Right atrium auricular region (tissue), 2 donors: ENCODE measurements around the gene NELL1. TPM values are rescaled to one million over a fixed set of nuclear protein-coding genes. Genes with fewer than 3 reads are reported as not detected.

ENCODE experiments used
- DNase-seq: peaks from one replicate; pipeline ENCODE4 v3.0.0-alpha.2; 2019; ENCODE audit warnings: low spot score
- H3K27ac ChIP-seq, 2 donors: fragments of 200-600 bp; sonication (generic); 1 replicate in 1 of 2; 2 replicates in 1 of 2; pipeline ENCODE4 v1.5.1; 2016 to 2019
- H3K27me3 ChIP-seq, 2 donors: fragments of 200-600 bp; sonication (generic); one replicate each; pipeline versions ENCODE4 v1.5.1 to v1.6.0; 2017 to 2019
- H3K36me3 ChIP-seq: fragments of 200-600 bp; sonication (generic); one replicate; pipeline ENCODE4 v1.5.1; 2016
- H3K4me1 ChIP-seq, 2 donors: fragments of 200-600 bp; sonication (generic); one replicate each; pipeline versions ENCODE4 v1.5.1 to v1.6.0; 2017 to 2019
- H3K4me3 ChIP-seq, 2 donors: fragments of 200-600 bp; sonication (generic); 1 replicate in 1 of 2; 2 replicates in 1 of 2; pipeline ENCODE4 v1.5.1; 2017 to 2019; ENCODE audit warnings: mild to moderate bottlenecking in 1 of 2, moderate library complexity in 1 of 2
- H3K9me3 ChIP-seq, 2 donors: fragments of 200-600 bp; sonication (generic); one replicate each; pipeline ENCODE4 v1.5.1; 2019
- total RNA-seq, 2 donors: library from RNA; depleted of rRNA; stranded (reverse); fragments of >200 nt; gene quantifications; one replicate each; pipeline ENCODE4 v1.1.0, GENCODE V29; 2016
- TF ChIP-seq, protein P1 (sequence below), 2 donors: fragments of 200-600 bp; sonication (generic); IDR thresholded peaks; one replicate each; pipeline ENCODE4 v1.5.1; 2019; ENCODE audit warnings: antibody characterized with exemption in 2 of 2

NELL1 gene
- not detected for total RNA-seq

DNA sequence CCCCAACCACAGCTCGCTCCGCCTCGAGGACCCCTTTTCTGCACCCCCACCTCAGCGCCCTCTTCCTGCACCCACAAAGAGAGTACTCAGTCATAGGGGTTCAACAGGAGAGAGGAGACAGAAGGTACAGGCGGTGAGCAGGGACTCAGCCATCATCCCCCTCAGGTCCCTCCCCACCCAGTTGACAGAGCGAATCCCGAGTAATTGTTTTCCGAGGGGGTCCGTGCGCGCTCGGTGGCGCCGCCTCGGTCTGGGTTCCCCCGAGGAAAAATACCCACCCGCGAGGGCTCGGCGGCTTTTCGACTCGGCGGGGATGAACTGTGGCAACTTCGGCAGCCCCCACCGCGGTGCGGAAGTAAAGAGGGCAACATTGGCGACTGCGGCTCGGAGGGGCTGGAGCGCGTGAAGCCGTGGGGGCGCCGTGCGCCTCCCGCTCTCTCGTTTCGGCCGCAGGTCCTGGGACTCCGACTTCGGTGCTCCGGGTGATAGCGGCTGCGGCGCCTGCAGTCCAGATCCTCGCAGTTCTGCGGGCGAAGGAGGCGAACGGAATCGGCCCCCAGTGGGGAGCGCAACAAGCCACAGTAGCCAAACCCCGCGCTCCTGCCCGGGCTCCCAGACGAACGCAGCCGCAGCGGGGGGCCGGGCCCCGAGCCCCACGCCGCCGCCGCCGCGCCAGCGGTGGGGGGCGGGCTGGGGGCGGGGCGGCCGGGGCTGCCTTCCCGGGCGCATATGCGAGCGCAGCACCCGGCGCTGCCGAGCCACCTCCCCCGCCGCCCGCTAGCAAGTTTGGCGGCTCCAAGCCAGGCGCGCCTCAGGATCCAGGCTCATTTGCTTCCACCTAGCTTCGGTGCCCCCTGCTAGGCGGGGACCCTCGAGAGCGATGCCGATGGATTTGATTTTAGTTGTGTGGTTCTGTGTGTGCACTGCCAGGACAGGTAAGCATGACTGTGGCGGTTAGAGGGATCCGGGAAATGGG, at the start of gene NELL1:
Gene NELL1, plus strand, starts transcription at position 743 of the 976 bp plus-strand sequence.
- TF ChIP-seq, protein P1, sequence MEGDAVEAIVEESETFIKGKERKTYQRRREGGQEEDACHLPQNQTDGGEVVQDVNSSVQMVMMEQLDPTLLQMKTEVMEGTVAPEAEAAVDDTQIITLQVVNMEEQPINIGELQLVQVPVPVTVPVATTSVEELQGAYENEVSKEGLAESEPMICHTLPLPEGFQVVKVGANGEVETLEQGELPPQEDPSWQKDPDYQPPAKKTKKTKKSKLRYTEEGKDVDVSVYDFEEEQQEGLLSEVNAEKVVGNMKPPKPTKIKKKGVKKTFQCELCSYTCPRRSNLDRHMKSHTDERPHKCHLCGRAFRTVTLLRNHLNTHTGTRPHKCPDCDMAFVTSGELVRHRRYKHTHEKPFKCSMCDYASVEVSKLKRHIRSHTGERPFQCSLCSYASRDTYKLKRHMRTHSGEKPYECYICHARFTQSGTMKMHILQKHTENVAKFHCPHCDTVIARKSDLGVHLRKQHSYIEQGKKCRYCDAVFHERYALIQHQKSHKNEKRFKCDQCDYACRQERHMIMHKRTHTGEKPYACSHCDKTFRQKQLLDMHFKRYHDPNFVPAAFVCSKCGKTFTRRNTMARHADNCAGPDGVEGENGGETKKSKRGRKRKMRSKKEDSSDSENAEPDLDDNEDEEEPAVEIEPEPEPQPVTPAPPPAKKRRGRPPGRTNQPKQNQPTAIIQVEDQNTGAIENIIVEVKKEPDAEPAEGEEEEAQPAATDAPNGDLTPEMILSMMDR (IDR thresholded peaks at IDR 0.05), result no peak
- H3K27me3 ChIP-seq, result peaks cover 8% of the 10 kb centered on the region in 2 donors

DNA sequence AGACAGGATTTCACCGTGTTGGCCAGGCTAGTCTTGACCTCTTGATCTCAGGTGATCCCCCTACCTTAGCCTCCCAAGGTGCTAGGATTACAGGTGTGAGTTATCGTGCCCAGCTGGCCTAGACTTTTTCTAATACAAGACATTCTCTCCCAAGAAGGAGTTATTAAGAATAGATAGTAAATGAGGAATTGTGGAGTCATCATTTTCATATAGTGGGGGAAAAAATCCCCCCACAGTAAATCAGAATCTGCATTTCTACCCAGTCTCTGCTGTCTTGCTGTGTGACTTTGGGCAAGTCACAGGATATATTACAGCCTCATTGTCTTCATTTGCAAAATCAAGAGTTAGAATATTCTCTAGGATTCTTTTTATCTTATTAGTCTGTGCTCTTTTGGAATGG, 48.4 kb upstream of the NELL1 start:
- Histone ChIP-seq H3K27me3 (no peaks in the 10 kb centered on the region), H3K4me3 (no peak overlapping the region), H3K9me3 (no peaks in the 10 kb centered on the region), H3K4me1 (peaks cover 0 to 26% of the 10 kb centered on the region in 2 donors), H3K36me3 (no peaks in the 10 kb centered on the region), H3K27ac (no peak overlapping the region)
- TF ChIP-seq, protein P1 (IDR thresholded peaks at IDR 0.05), result no peak
- DNase-seq, result no peak

More for the DNA sequence above, at the start of gene NELL1:
- H3K27ac ChIP-seq, result no peak within 1 kb of the TSS
- peak within 1 kb of the TSS in 1 of 2 donors; percentile 35 for H3K4me3 ChIP-seq
- H3K4me1 ChIP-seq, result peaks cover 0 to 18% of the 10 kb centered on the region in 2 donors
- DNase-seq, result no peak
- H3K9me3 ChIP-seq, result peaks cover 0 to 5% of the 10 kb centered on the region in 2 donors
- no peaks in the 10 kb centered on the region for H3K36me3 ChIP-seq

DNA sequence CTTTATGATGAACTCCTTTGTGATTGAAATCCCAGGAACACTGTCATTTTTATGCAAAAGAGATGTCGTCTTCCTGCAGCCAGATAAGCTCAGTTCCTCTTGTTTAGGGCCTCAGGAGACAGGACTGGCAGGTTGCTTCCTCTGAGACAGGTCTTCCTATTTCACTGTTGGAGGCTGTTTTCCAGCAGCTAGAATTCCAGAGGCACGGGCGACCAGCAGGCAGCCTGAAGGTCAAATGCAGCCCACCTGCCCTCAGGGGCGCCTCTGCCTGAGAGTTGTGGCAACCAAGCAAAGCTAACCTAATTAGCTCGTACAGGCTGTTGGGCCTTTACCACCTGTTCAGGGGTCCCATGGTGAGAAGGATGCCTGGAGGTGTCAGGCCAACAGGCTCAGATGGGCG, 47.7 kb upstream of the NELL1 start:
- Histone ChIP-seq H3K4me3 (no peak overlapping the region), H3K36me3 (no peaks in the 10 kb centered on the region), H3K9me3 (no peaks in the 10 kb centered on the region), H3K27ac (no peak overlapping the region), H3K27me3 (no peaks in the 10 kb centered on the region), H3K4me1 (peaks cover 0 to 25% of the 10 kb centered on the region in 2 donors)
- no peak for DNase-seq
- TF ChIP-seq, protein P1 (IDR thresholded peaks at IDR 0.05), result no peak

DNA sequence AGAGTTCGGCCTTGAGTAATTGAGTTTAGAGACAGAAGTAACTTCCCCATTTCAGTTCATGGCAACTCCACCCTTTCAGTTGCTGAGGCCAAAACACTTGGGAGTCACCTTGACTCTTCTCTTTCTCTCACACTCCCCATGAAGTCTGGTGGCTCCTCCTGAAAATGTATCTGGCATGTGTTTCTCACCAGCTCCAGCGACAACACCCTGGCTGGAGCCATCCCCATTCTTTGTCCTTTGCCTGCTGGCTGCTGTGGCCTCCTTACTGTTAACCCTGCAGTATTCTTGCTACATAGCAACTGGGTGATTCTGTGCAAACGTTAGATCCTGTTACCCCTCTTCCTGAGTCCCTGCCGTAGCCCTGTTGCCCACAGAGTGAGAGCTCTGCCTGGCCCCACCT, 46.1 kb upstream of the NELL1 start:
- TF ChIP-seq, protein P1 (IDR thresholded peaks at IDR 0.05), result no peak
- H3K27me3 ChIP-seq, result no peaks in the 10 kb centered on the region
- H3K36me3 ChIP-seq, result no peaks in the 10 kb centered on the region
- H3K27ac ChIP-seq, result peak overlapping the region; percentile 4 to 32
- no peak overlapping the region for H3K4me3 ChIP-seq
- H3K4me1 ChIP-seq, result peaks cover 0 to 22% of the 10 kb centered on the region in 2 donors
- H3K9me3 ChIP-seq, result no peaks in the 10 kb centered on the region
- DNase-seq, result no peak

DNA sequence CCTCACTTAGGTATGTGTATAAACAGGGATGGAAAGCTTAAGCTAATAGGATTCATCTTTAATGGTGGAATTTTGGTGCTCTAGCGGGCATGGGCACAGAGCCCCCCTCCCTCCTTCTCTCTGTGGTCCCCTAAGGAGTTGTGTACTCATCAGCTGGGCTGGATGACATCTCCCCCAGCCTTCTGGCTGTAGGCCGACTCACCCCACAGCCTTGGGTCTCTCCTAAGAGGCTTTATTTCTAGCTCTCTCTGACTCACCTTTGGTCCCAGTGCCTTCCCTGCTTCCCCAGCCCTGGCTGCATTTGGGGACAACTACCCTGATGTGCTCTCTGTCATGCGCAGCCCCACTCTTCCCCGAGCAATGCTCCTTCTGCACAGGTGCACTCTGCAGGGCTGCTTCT, 43.1 kb upstream of the NELL1 start:
- H3K4me3 ChIP-seq, result no peak overlapping the region
- no peak for DNase-seq
- peak overlapping the region in 1 of 2 donors; percentile 12 for H3K27ac ChIP-seq
- no peaks in the 10 kb centered on the region for H3K36me3 ChIP-seq
- no peaks in the 10 kb centered on the region for H3K27me3 ChIP-seq
- peaks cover 0 to 22% of the 10 kb centered on the region in 2 donors for H3K4me1 ChIP-seq
- TF ChIP-seq, protein P1 (IDR thresholded peaks at IDR 0.05), result no peak
- H3K9me3 ChIP-seq, result no peaks in the 10 kb centered on the region
